HCT116 (cell line): ENCODE data around the gene TAOK3. TPM values are rescaled to one million over a fixed set of nuclear protein-coding genes. Genes with fewer than 3 reads are reported as not detected.

Source experiments
- ATAC-seq: fragments of 200-7000 bp; cut with Tn5 transposase; 2 replicates; pipeline ENCODE4 v1.9.1; 2020; ENCODE audit warnings: mild to moderate bottlenecking, moderate library complexity
- BruUV-seq: library from RNA; stranded (reverse); fragments of 400-500 nt; replicated peaks from 2 replicates; lab custom pipeline; 2021; lab: Mats Ljungman, UMichigan
- CTCF ChIA-PET: fragments of 300-600 bp; sonication (Branson Sonifier 250); formaldehyde crosslinking; loops from one replicate; lab custom pipeline; 2021; ENCODE audit warnings: antibody characterized with exemption; lab: Charles Lee
- POLR2A ChIA-PET: fragments of 300-600, 350-600 bp; sonication (Branson Sonifier 250); formaldehyde crosslinking; loops from one replicate; lab custom pipeline; 2021; ENCODE audit warnings: antibody characterized with exemption; lab: Charles Lee
- RAD21 ChIA-PET, 2 experiments: fragments of 300-600 bp; sonication (Branson Sonifier 250); formaldehyde crosslinking; loops; one replicate each; lab custom pipeline; 2023; ENCODE audit warnings: low total read pairs in 2 of 2; ENCODE audit not compliant: uncharacterized antibody in 2 of 2, unreplicated experiment in 2 of 2, low non-redundant PET in 1 of 2; lab: Charles Lee
- DNase-seq: peaks from one replicate; pipeline ENCODE4 v3.0.0-alpha.2; 2010; ENCODE audit warnings: low read depth, low spot score
- H2AFZ ChIP-seq: fragments of 200-600 bp; shearing (Covaris generic), sonication (generic); 2 replicates; pipeline ENCODE4 v1.6.1; 2017; ENCODE audit warnings: low read depth, mixed run types, mixed read lengths, antibody characterized with exemption, low read length; ENCODE audit not compliant: poor library complexity, severe bottlenecking
- H3K27ac ChIP-seq: 2 replicates; pipeline ENCODE4 v1.5.1; 2012; ENCODE audit warnings: low read depth, low read length
- H3K27me3 ChIP-seq: fragments of 200-600 bp; sonication (generic); 2 replicates; pipeline ENCODE4 v1.6.1; 2016; ENCODE audit warnings: mixed run types, low read length, mixed read lengths; ENCODE audit not compliant: insufficient read depth
- H3K36me3 ChIP-seq, 2 experiments: fragments of 200-500 bp in 1 of 2; fragments of 200-600 bp in 1 of 2; sonication (Bioruptor generic) in 1 of 2; sonication (generic) in 1 of 2; 2 replicates each; pipeline versions ENCODE4 v1.5.1 to v1.6.1; 2014 to 2016; ENCODE audit warnings: low read length in 2 of 2, inconsistent platforms in 1 of 2, mixed read lengths in 1 of 2, mixed run types in 1 of 2; ENCODE audit not compliant: insufficient read depth in 2 of 2, control insufficient read depth in 1 of 2
- H3K4me1 ChIP-seq, 2 experiments: fragments of 200-600 bp in 1 of 2; sonication (generic) in 1 of 2; 2 replicates each; pipeline versions ENCODE4 v1.5.1 to v1.6.1; 2012 to 2017; ENCODE audit warnings: low read length in 2 of 2, inconsistent platforms in 1 of 2, mild to moderate bottlenecking in 1 of 2, mixed read lengths in 1 of 2, mixed run types in 1 of 2, moderate library complexity in 1 of 2; ENCODE audit not compliant: insufficient read depth in 2 of 2, control insufficient read depth in 1 of 2
- H3K4me2 ChIP-seq: fragments of 200-600 bp; sonication (generic); 2 replicates; pipeline ENCODE4 v1.6.1; 2017; ENCODE audit warnings: mixed run types, low read length, mixed read lengths
- H3K4me3 ChIP-seq, 2 experiments: fragments of 200-600 bp in 1 of 2; sonication (generic) in 1 of 2; replicated peaks in 1 of 2; 2 replicates each; pipeline ENCODE4 v1.5.1; 2011 to 2016; ENCODE audit warnings: low read length in 2 of 2, control low read depth in 1 of 2, low read depth in 1 of 2, mild to moderate bottlenecking in 1 of 2, mixed read lengths in 1 of 2, mixed run types in 1 of 2
- H3K79me2 ChIP-seq: fragments of 200-600 bp; sonication (generic); 2 replicates; pipeline ENCODE4 v1.6.1; 2017; ENCODE audit warnings: mild to moderate bottlenecking, mixed run types, low read length, moderate library complexity, mixed read lengths; ENCODE audit not compliant: insufficient read depth
- H3K9ac ChIP-seq: fragments of 200-600 bp; sonication (generic); 2 replicates; pipeline ENCODE4 v1.6.1; 2016; ENCODE audit warnings: low read length, mixed read lengths
- H3K9me2 ChIP-seq: fragments of 200-600 bp; sonication (generic), shearing (Covaris generic); 2 replicates; pipeline ENCODE4 v1.6.1; 2017; ENCODE audit warnings: mixed run types, mild to moderate bottlenecking, moderate library complexity; ENCODE audit not compliant: insufficient read depth
- H3K9me3 ChIP-seq, 2 experiments: fragments of 200-500 bp in 1 of 2; fragments of 200-600 bp in 1 of 2; sonication (Bioruptor generic) in 1 of 2; sonication (generic) in 1 of 2; 2 replicates each; pipeline ENCODE4 v1.6.1; 2014 to 2017; ENCODE audit warnings: low read length in 2 of 2, mixed read lengths in 2 of 2, inconsistent platforms in 1 of 2, low read depth in 1 of 2, mild to moderate bottlenecking in 1 of 2, mixed run types in 1 of 2, moderate library complexity in 1 of 2; ENCODE audit not compliant: control insufficient read depth in 1 of 2, insufficient read depth in 1 of 2
- H4K20me1 ChIP-seq: fragments of 200-600 bp; sonication (generic), shearing (Covaris generic); 2 replicates; pipeline ENCODE4 v1.6.1; 2017; ENCODE audit warnings: mixed run types, mild to moderate bottlenecking, moderate library complexity; ENCODE audit not compliant: insufficient read depth
- EZH2 ChIP-seq: fragments of 200-600 bp; sonication (generic); IDR thresholded peaks from 2 replicates; pipeline ENCODE4 v1.6.1; 2017; ENCODE audit warnings: antibody characterized with exemption, mixed run types
- MAX ChIP-seq: IDR thresholded peaks from 2 replicates; pipeline ENCODE4 v1.6.1; 2012
- POLR2AphosphoS5 ChIP-seq: IDR thresholded peaks from 2 replicates; pipeline ENCODE4 v1.6.1; 2011; ENCODE audit warnings: mild to moderate bottlenecking, low read depth, low read length, moderate library complexity
- SRF ChIP-seq: IDR thresholded peaks from 2 replicates; pipeline ENCODE4 v1.6.1; 2012; ENCODE audit warnings: low read depth
- YY1 ChIP-seq: IDR thresholded peaks from 2 replicates; pipeline ENCODE4 v1.6.1; 2011; ENCODE audit warnings: low read length, low read depth, moderate library complexity, mild to moderate bottlenecking; ENCODE audit not compliant: insufficient replicate concordance; ENCODE audit errors: extremely low read depth
- ZBTB33 ChIP-seq: IDR thresholded peaks from 2 replicates; pipeline ENCODE4 v1.6.1; 2011; ENCODE audit warnings: mild to moderate bottlenecking, low read length, moderate library complexity; ENCODE audit not compliant: insufficient replicate concordance; ENCODE audit errors: extremely low read depth
- ZFX ChIP-seq: fragments of 450-650 bp; IDR thresholded peaks from 2 replicates; pipeline ENCODE4 v1.6.1; 2017
- intact Hi-C: fragments of 100-400 bp; cut with micrococcal nuclease; formaldehyde crosslinking; loops from 2 replicates; pipeline ENCODE4 v1.10.0; 2022
- total RNA-seq: library from RNA; stranded (reverse); gene quantifications from one replicate; pipeline ENCODE4 v1.2.1, GENCODE V29; 2021; ENCODE audit not compliant: unreplicated experiment

The TAOK3 gene
- total RNA-seq, 1 experiment from 2014 or later: 10.5 TPM

GRCh38 chr12:118356809-118357256, 15.9 kb downstream of the TAOK3 start:
- no peaks in the 10 kb centered on the region for H4K20me1 ChIP-seq
- H3K27me3 ChIP-seq: no peaks in the 10 kb centered on the region
- no peaks in the 10 kb centered on the region for H3K9me2 ChIP-seq
- no peak overlapping the region for H3K9ac ChIP-seq
- intact Hi-C loops: no loop called here
- ChIA-PET RAD21 (no interaction called here), CTCF (interaction anchor here (0.6 to 3.1 kb wide), 7 partner anchors 9 to 235 kb away, joined by 3 to 31 read pairs (median 4); partner anchors contain the start of gene SUDS3), POLR2A (interaction anchor here (0.7 to 1.4 kb wide), 6 partner anchors 10 to 221 kb away, joined by 3 to 4 read pairs (median 4); partner anchors contain the start of genes PEBP1, SUDS3 and TAOK3)
- no peaks in the 10 kb centered on the region for H3K36me3 ChIP-seq
- peak overlapping the region; percentile 17 for H2AFZ ChIP-seq
- H3K4me1 ChIP-seq: peaks cover 22 to 30% of the 10 kb centered on the region in 2 experiments
- TSS peak; percentile 49 for BruUV-seq
- no peak for TF ChIP-seq POLR2AphosphoS5
- TF ChIP-seq EZH2: no peak
- TF ChIP-seq ZFX: no peak
- no peak for TF ChIP-seq MAX
- TF ChIP-seq ZBTB33: no peak
- TF ChIP-seq SRF: 0 out of 2 replicates have a peak, but pooled peaks have one; percentile 21
- TF ChIP-seq YY1: no peak
- no peak for DNase-seq
- no peak overlapping the region for H3K4me3 ChIP-seq
- H3K4me2 ChIP-seq: peak overlapping the region; percentile 43
- no peaks in the 10 kb centered on the region for H3K79me2 ChIP-seq
- H3K27ac ChIP-seq: no peak overlapping the region; the same call in 1 of the 2 replicates
- H3K9me3 ChIP-seq: no peaks in the 10 kb centered on the region
- no peak for ATAC-seq
